Left lung (tissue), 10 donors: ENCODE results near the gene MIB2. TPM values are rescaled to one million over a fixed set of nuclear protein-coding genes. Genes with fewer than 3 reads are reported as not detected.
A peak's percentile ranks its signal among the peaks of the same experiment; 100 is the strongest.

ENCODE experiments used
- ATAC-seq: fragments of 200-7000 bp; cut with Tn5 transposase; one replicate; pipeline ENCODE4 v1.9.1; 2020; ENCODE audit warnings: moderate library complexity
- DNase-seq, 4 donors: peaks; one replicate each; pipeline ENCODE4 v3.0.0-alpha.2; 2013 to 2020
- H3K27ac ChIP-seq, 2 donors: fragments of 200-600 bp; sonication (generic) in 1 of 2; one replicate each; pipeline versions ENCODE4 v1.5.0 to v1.8.0; 2020 to 2021
- H3K27me3 ChIP-seq, 2 donors: fragments of 200-600 bp; sonication (generic) in 1 of 2; one replicate each; pipeline versions ENCODE4 v1.5.0 to v1.8.0; 2020 to 2021
- H3K36me3 ChIP-seq, 2 donors: fragments of 200-600 bp; sonication (generic) in 1 of 2; one replicate each; pipeline versions ENCODE4 v1.5.0 to v1.8.0; 2020 to 2021
- H3K4me1 ChIP-seq, 2 donors: fragments of 200-600 bp; one replicate each; pipeline ENCODE4 v1.8.0; 2021
- H3K4me3 ChIP-seq, 2 donors: fragments of 200-600 bp; sonication (generic) in 1 of 2; one replicate each; pipeline versions ENCODE4 v1.5.0 to v1.8.0; 2020 to 2021; ENCODE audit warnings: mild to moderate bottlenecking in 1 of 2
- H3K9me3 ChIP-seq, 2 donors: fragments of 200-600 bp; sonication (generic) in 1 of 2; one replicate each; pipeline versions ENCODE4 v1.5.0 to v1.8.0; 2020 to 2021
- CTCF ChIP-seq, 2 donors: fragments of 200-600 bp; sonication (generic) in 1 of 2; IDR thresholded peaks; one replicate each; pipeline versions ENCODE4 v1.5.0 to v1.8.0; 2021; ENCODE audit warnings: antibody characterized with exemption in 2 of 2
- intact Hi-C, 2 donors: fragments of 100-400 bp; cut with DNase I; formaldehyde crosslinking; loops; one replicate each; pipeline versions ENCODE4 v1.11.2 to v1.14.2; 2022
- polyA plus RNA-seq, 6 donors: library from polyadenylated mRNA; unstranded; fragments of 120-200 nt; gene quantifications; one replicate each; pipeline ENCODE4 v1.2.1, GENCODE V29; 2013; ENCODE audit not compliant: insufficient read length in 6 of 6
- total RNA-seq, 2 donors: library from RNA; stranded (reverse); fragmentation: NEBNext Ultra II Directional; extraction: Animal tissue kit (Norgen Biotek cat#: 25700); gene quantifications; one replicate each; pipeline ENCODE4 v1.2.1, GENCODE V29; 2021
- donor health status: DM: no; HTN: yes; CAD: no.
- donor health status: DM: no; HTN: no; CAD: no.

MIB2 gene
- total and polyA plus RNA-seq, 8 donors: 43.2 to 118 (median 61.4) TPM

DNA sequence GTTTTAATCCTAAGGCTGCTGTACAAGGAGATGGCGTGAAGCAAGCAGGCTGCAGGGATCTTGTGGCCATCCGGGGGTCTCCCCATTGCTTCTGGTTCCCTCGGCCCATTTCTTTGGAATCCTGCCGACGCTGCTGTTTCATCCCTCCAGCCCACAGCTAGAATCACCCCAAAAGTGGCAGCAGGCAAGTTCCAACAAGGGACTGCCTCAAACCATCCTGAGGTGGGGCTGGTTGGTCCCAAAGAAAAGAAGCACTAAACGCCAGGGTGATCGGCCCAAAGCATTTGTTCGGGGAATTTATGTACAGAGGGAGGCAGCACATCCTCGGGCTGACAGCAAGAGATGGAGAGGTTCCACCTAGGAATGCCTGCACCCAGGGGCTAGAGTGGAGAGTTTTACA, 4.5 kb upstream of the MIB2 start:
- no peak for TF ChIP-seq CTCF (IDR thresholded peaks at IDR 0.05)
- ATAC-seq (no peak), DNase-seq (peak in 1 of 4 donors; percentile 15)
- H3K36me3 ChIP-seq: no peaks in the 10 kb centered on the region
- no peak overlapping the region for H3K4me3 ChIP-seq
- no peaks in the 10 kb centered on the region for H3K27me3 ChIP-seq
- H3K27ac ChIP-seq: peak overlapping the region; percentile 68 to 85
- no peaks in the 10 kb centered on the region for H3K9me3 ChIP-seq
- H3K4me1 ChIP-seq: peaks cover 20 to 37% of the 10 kb centered on the region in 2 donors
- intact Hi-C loops: no loop called here

DNA sequence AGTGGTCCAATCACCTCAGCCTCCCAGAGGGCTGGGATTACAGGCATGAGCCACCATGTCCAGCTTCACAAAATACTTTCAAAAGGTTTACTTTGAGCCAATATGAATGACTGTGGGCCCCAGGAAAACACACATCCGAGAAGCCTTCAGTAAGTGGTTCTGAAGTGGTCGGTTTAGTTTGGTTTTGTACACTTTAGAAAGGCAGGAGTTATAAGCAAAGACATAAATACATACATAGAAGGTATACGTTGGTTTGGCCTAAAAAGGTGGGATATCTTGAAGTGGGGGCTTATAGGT, 3.2 kb upstream of the MIB2 start:
- intact Hi-C loops: no loop called here
- H3K27ac ChIP-seq: peak overlapping the region; percentile 68 to 85
- peak; percentile 6 for ATAC-seq
- DNase-seq: peak in 1 of 4 donors; percentile 78
- H3K36me3 ChIP-seq: no peaks in the 10 kb centered on the region
- H3K27me3 ChIP-seq: no peaks in the 10 kb centered on the region
- no peaks in the 10 kb centered on the region for H3K9me3 ChIP-seq
- H3K4me3 ChIP-seq: no peak overlapping the region
- H3K4me1 ChIP-seq: peaks cover 28 to 46% of the 10 kb centered on the region in 2 donors
- no peak for TF ChIP-seq CTCF (IDR thresholded peaks at IDR 0.05)

DNA sequence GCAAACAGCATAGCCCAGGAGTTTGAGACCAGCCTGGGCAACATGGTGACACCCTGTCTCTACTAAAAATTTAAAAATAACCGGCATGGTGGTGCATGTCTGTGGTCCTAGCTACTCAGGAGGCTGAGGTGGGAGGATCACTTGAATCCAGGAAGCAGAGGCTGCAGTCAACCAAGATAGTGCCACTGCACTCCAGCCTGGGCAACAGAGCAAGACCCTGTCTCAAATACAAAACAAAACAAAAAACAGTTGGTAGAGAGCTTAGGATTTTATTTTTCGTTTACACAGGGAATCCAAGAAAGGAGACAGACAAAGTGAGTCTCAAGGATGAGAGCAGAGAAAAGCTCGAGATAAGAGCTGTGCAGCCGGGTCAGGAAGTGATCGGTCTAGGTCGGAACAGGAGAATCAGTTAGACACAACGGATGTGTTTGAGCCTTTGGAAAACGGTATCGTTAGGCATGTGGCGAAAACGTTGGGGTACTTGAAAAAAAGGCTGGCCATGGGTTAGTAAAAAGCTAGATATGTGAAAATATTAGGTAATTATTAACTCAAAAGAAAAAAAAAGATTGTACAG, 1.7 kb upstream of the MIB2 start:
- TF ChIP-seq CTCF (IDR thresholded peaks at IDR 0.05): no peak
- no peaks in the 10 kb centered on the region for H3K9me3 ChIP-seq
- peak overlapping the region; percentile 99 for H3K27ac ChIP-seq
- H3K4me3 ChIP-seq: peak overlapping the region; percentile 78 to 83
- peak in 1 of 4 donors; percentile 13 for DNase-seq
- peaks cover 0 to 8% of the 10 kb centered on the region in 2 donors for H3K36me3 ChIP-seq
- peaks cover 29 to 52% of the 10 kb centered on the region in 2 donors for H3K4me1 ChIP-seq
- no peak for ATAC-seq
- H3K27me3 ChIP-seq: no peaks in the 10 kb centered on the region
- intact Hi-C loops: no loop called here

DNA sequence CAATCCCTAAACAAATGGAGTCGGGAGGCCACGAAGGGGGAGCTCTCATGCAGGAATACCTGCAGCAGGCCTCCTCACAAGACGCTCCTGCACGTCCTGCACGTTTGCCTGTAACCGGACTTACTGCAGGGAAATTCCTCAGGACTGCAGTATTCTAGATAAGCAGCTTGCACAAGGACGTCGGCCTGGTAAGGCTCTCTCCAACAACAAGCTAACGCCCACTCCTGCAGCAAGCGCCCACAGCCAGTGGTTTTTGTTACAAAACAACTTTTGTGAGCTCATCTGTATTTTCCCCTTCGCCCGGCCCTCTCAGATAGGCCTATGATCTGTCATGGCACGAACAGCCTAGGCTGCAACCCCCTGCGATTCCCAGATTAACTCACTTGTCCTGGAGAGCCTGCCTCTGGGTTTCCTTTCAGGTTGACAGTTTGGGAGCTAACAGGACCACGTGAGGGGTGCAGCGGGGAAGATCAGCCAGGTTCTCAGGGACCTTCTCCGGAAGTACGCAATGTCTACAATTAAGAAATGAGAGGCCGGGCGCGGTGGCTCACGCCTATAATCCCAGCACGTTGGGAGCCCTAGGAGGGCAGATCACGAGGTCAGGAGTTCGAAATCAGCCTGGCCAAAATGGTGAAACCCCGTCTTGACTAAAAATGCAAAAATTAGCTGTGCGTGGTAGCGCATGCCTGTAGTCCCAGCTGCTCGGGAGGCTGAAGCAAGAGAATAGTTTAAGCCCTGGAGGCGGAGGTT, 921 bp upstream of the MIB2 start:
- DNase-seq (peak in 3 of 4 donors; percentile 59 to 74 (median 71)), ATAC-seq (peak; percentile 9)
- Histone ChIP-seq H3K27me3 (no peaks in the 10 kb centered on the region), H3K4me1 (peaks cover 29 to 52% of the 10 kb centered on the region in 2 donors), H3K9me3 (no peaks in the 10 kb centered on the region), H3K27ac (peak overlapping the region; percentile 99), H3K36me3 (peaks cover 0 to 8% of the 10 kb centered on the region in 2 donors), H3K4me3 (peak overlapping the region; percentile 78 to 83)
- intact Hi-C loops: no loop called here
- no peak for TF ChIP-seq CTCF (IDR thresholded peaks at IDR 0.05)

DNA sequence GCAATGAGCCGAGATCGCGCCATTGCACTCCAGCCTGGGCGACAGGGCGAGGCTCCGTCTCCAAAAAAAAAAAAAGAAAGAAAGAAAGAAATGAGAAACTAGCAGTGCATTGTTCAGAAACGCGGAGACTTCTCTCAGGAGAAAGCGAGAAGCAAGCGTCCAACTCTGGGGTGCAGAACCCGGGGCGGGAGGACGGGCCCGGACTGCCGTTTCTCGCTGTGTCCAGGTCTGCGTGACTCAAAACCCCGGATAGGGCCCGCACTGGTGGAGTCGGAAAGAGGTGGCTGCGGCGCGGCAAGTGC, 395 bp upstream of the MIB2 start:
- intact Hi-C loops: no loop called here
- DNase-seq (no peak), ATAC-seq (no peak)
- Histone ChIP-seq H3K27me3 (no peaks in the 10 kb centered on the region), H3K4me1 (peaks cover 29 to 49% of the 10 kb centered on the region in 2 donors), H3K4me3 (peak overlapping the region; percentile 78 to 83), H3K27ac (peak overlapping the region; percentile 99), H3K36me3 (peaks cover 0 to 8% of the 10 kb centered on the region in 2 donors), H3K9me3 (no peaks in the 10 kb centered on the region)
- TF ChIP-seq CTCF (IDR thresholded peaks at IDR 0.05): no peak
